Nephron (organoid): ENCODE results near the gene PTPRT.

ENCODE experiments used
- H3K27ac Mint-ChIP-seq, 3 experiments: 2 replicates each; pipeline ENCODE4 v1.8.0; 2020; ENCODE audit warnings: mixed read lengths in 3 of 3, mild to moderate bottlenecking in 2 of 3, moderate library complexity in 1 of 3
- H3K27me3 Mint-ChIP-seq: 2 replicates; pipeline ENCODE4 v1.8.0; 2021; ENCODE audit warnings: low read depth, mild to moderate bottlenecking, moderate library complexity, mixed read lengths
- H3K36me3 Mint-ChIP-seq: 2 replicates; pipeline ENCODE4 v1.8.0; 2020; ENCODE audit warnings: low read depth, mixed read lengths
- H3K4me1 Mint-ChIP-seq: 2 replicates; pipeline ENCODE4 v1.8.0; 2020; ENCODE audit warnings: mixed read lengths
- H3K4me3 Mint-ChIP-seq, 3 experiments: 2 replicates each; pipeline ENCODE4 v1.8.0; 2020; ENCODE audit warnings: mild to moderate bottlenecking in 3 of 3, mixed read lengths in 3 of 3, moderate library complexity in 2 of 3
- H3K9me3 Mint-ChIP-seq: 2 replicates; pipeline ENCODE4 v1.8.0; 2020; ENCODE audit warnings: mixed read lengths
- TF ChIP-seq, protein P1 (sequence below), 3 experiments: fragments of 200-600 bp; sonication (generic); IDR thresholded peaks; one replicate each; pipeline ENCODE4 v1.5.0; 2021; ENCODE audit warnings: antibody characterized with exemption in 3 of 3; ENCODE audit not compliant: unreplicated experiment in 3 of 3

Gene PTPRT

DNA sequence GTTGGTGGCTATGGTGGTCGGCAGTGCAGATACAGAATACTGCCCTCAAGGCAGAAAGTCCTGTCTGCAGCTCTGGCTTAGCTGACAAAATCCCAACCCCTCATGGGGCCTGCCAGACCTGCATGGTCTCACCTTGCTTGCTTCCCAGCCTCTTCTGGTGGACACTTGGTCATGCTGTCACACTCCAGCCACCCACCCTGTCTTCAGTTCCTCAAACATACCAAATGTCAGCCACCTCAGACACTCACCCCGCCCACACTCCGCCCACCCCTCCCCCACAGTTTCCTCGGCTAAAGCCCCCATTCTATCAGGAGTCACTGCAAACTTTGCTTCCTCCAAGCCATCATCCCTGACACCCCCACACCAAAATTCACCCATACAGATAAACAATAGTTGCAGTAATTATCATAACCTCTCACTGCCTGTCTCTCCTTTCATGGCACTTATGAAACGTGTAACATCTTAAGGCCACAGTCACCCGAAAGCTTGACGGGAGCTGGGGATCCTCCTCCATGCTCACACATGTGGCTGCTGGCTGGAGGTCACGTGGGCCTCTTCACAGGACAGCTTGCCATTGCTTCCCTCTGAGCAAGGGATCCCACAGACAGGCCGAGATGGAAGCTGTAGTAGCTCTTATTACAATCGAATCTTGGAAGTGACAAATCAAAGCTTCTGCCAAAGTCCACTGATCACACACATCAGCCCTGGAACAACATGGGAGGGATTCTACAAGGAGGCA lies 202.2 kb downstream of the PTPRT start:
- TF ChIP-seq, protein P1, sequence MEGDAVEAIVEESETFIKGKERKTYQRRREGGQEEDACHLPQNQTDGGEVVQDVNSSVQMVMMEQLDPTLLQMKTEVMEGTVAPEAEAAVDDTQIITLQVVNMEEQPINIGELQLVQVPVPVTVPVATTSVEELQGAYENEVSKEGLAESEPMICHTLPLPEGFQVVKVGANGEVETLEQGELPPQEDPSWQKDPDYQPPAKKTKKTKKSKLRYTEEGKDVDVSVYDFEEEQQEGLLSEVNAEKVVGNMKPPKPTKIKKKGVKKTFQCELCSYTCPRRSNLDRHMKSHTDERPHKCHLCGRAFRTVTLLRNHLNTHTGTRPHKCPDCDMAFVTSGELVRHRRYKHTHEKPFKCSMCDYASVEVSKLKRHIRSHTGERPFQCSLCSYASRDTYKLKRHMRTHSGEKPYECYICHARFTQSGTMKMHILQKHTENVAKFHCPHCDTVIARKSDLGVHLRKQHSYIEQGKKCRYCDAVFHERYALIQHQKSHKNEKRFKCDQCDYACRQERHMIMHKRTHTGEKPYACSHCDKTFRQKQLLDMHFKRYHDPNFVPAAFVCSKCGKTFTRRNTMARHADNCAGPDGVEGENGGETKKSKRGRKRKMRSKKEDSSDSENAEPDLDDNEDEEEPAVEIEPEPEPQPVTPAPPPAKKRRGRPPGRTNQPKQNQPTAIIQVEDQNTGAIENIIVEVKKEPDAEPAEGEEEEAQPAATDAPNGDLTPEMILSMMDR (IDR thresholded peaks at IDR 0.05; ENCODE audit: unreplicated experiment in 3 of 3) = no peak
- no peaks in the 10 kb centered on the region for H3K4me1 Mint-ChIP-seq
- H3K27me3 Mint-ChIP-seq = no peaks in the 10 kb centered on the region
- no peaks in the 10 kb centered on the region for H3K36me3 Mint-ChIP-seq
- H3K9me3 Mint-ChIP-seq = no peaks in the 10 kb centered on the region
- no peak overlapping the region for H3K4me3 Mint-ChIP-seq
- H3K27ac Mint-ChIP-seq = no peak overlapping the region

- H3K27ac Mint-ChIP-seq = no peak overlapping the region
- no peak overlapping the region for H3K4me3 Mint-ChIP-seq
- TF ChIP-seq, protein P1 (IDR thresholded peaks at IDR 0.05; ENCODE audit: unreplicated experiment in 3 of 3) = no peak
- H3K4me1 Mint-ChIP-seq = no peaks in the 10 kb centered on the region
- H3K36me3 Mint-ChIP-seq = no peaks in the 10 kb centered on the region
- peaks cover 3% of the 10 kb centered on the region for H3K27me3 Mint-ChIP-seq
- no peaks in the 10 kb centered on the region for H3K9me3 Mint-ChIP-seq
Measured at GRCh38 chr20:42986143-42986773, 203.4 kb downstream of the PTPRT start.

GRCh38 chr20:42985628-42986027 lies 204.1 kb downstream of the PTPRT start:
- Mint-ChIP-seq H3K36me3 (no peaks in the 10 kb centered on the region), H3K9me3 (no peaks in the 10 kb centered on the region), H3K27me3 (peaks cover 10% of the 10 kb centered on the region), H3K27ac (no peak overlapping the region), H3K4me1 (no peaks in the 10 kb centered on the region), H3K4me3 (no peak overlapping the region)
- TF ChIP-seq, protein P1 (IDR thresholded peaks at IDR 0.05; ENCODE audit: unreplicated experiment in 3 of 3) = no peak

DNA sequence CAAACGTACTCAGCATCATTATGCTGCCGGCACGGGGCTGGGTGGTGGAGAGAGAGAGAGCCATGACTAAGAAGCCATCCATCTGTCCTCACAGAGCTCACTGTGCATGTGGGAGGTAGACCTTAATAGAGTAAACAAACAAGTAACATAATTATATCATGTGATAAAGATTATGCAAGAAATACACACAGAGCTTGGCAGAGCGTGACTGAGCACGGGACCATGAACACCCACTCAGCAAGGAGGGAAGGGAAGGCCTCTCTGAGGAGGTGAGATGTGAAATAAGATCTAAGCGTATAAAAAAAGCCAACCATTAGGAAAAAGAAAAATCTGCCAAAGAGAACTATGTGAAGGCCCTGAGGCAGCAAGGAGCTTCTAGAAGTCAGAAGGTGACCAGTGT lies 207.5 kb downstream of the PTPRT start:
- H3K4me1 Mint-ChIP-seq = no peaks in the 10 kb centered on the region

GRCh38 chr20:42981253-42981652 lies 208.5 kb downstream of the PTPRT start:
- no peak overlapping the region for H3K4me3 Mint-ChIP-seq
- H3K36me3 Mint-ChIP-seq = no peaks in the 10 kb centered on the region
- peaks cover 3% of the 10 kb centered on the region for H3K9me3 Mint-ChIP-seq
- H3K4me1 Mint-ChIP-seq = no peaks in the 10 kb centered on the region
- peaks cover 29% of the 10 kb centered on the region for H3K27me3 Mint-ChIP-seq
- TF ChIP-seq, protein P1 (IDR thresholded peaks at IDR 0.05; ENCODE audit: unreplicated experiment in 3 of 3) = no peak
- H3K27ac Mint-ChIP-seq = no peak overlapping the region

More for the DNA sequence above, 207.5 kb downstream of the PTPRT start:
- Mint-ChIP-seq H3K27me3 (peaks cover 29% of the 10 kb centered on the region), H3K27ac (no peak overlapping the region), H3K9me3 (peaks cover 3% of the 10 kb centered on the region), H3K4me3 (no peak overlapping the region), H3K36me3 (no peaks in the 10 kb centered on the region)
- TF ChIP-seq, protein P1 (IDR thresholded peaks at IDR 0.05; ENCODE audit: unreplicated experiment in 3 of 3) = no peak

DNA sequence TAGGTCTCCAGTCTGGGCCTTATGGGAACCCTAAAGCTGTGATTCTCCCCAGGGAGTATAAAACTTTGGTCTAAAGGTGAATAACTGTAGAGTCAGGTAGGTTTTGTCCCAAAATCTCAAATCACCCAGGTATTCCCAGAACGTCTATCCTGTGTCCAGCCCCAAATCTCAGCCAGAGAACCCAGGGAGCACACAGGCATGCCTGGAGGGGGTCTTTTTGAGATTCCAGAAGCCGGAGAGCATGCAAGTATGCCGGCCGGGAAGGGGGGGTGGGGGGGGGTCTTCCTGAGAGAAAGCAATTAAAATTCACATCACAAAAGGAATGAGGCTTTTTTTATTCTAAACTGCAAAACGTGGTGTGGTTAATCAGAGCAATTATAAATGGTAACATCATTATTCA lies 210.0 kb downstream of the PTPRT start:
- no peak overlapping the region for H3K4me3 Mint-ChIP-seq
- peaks cover 3% of the 10 kb centered on the region for H3K9me3 Mint-ChIP-seq
- no peaks in the 10 kb centered on the region for H3K36me3 Mint-ChIP-seq
- peaks cover 29% of the 10 kb centered on the region for H3K27me3 Mint-ChIP-seq
- no peak overlapping the region for H3K27ac Mint-ChIP-seq
- no peaks in the 10 kb centered on the region for H3K4me1 Mint-ChIP-seq
- TF ChIP-seq, protein P1 (IDR thresholded peaks at IDR 0.05; ENCODE audit: unreplicated experiment in 3 of 3) = no peak
